Mammary epithelial cell (primary cell): Measurements from ENCODE around the gene C9orf78.

Experiments used
- EZH2 ChIP-seq: IDR thresholded peaks from 2 replicates; pipeline ENCODE4 v1.6.1; 2012; ENCODE audit warnings: low read length, inconsistent platforms, borderline replicate concordance
- TF ChIP-seq, protein P1 (sequence below), 2 donors: IDR thresholded peaks in 1 of 2; conservative IDR thresholded peaks in 1 of 2; 2 replicates each; pipeline ENCODE4 v1.5.1; 2011 to 2012; ENCODE audit warnings: inconsistent platforms in 2 of 2, low read length in 2 of 2, mild to moderate bottlenecking in 2 of 2, control low read depth in 1 of 2, low read depth in 1 of 2; ENCODE audit not compliant: insufficient read depth in 1 of 2; ENCODE audit errors: extremely low read depth in 1 of 2

DNA sequence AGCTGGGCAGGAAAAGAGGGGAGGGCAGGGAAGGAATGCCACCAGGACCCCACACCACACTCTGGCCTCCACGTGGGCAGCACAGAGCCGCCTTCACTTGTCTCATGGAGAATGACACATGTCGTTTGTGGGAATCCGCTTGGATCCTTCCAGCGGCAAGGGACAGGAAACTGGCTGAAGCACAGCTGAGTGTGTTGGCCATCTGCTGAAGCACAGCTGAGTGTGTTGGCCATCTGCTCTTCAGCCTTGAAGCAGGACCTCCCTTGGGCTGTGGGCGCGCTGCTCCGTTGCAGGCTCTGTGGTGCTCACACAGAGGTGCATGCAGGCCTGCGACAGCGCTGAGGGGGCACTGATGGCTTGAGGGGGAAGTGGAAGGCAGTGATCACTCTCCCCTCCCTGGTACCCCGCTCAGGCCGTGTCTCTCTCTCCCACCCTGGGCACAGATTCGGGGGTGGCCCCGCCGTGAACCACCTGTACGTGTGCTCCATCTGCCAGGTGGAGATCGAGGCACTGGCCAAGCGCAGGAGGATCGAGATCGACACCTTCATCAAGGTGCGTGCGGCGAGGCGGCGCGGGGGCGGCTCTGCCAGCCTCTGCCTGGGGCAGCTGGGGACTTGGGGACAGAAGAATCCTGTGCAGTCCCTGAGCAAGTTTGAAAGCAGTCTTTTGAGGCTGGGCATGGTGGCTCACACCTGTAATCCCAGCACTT, 40.8 kb upstream of the C9orf78 start:
- no peak for TF ChIP-seq EZH2
- TF ChIP-seq, protein P1, sequence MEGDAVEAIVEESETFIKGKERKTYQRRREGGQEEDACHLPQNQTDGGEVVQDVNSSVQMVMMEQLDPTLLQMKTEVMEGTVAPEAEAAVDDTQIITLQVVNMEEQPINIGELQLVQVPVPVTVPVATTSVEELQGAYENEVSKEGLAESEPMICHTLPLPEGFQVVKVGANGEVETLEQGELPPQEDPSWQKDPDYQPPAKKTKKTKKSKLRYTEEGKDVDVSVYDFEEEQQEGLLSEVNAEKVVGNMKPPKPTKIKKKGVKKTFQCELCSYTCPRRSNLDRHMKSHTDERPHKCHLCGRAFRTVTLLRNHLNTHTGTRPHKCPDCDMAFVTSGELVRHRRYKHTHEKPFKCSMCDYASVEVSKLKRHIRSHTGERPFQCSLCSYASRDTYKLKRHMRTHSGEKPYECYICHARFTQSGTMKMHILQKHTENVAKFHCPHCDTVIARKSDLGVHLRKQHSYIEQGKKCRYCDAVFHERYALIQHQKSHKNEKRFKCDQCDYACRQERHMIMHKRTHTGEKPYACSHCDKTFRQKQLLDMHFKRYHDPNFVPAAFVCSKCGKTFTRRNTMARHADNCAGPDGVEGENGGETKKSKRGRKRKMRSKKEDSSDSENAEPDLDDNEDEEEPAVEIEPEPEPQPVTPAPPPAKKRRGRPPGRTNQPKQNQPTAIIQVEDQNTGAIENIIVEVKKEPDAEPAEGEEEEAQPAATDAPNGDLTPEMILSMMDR (conservative IDR thresholded peaks at IDR 0.05 in 1 of 2, IDR thresholded peaks at IDR 0.05 in 1 of 2; ENCODE audit: extremely low read depth in 1 of 2, insufficient read depth in 1 of 2, low read depth in 1 of 2, low read length in 2 of 2) = no peak
